PFSK-1 (cell line): ENCODE results near the gene HSPB8.

ENCODE experiments used
- POLR2AphosphoS5 ChIP-seq: IDR thresholded peaks from 2 replicates; pipeline ENCODE4 v1.6.1; 2012; ENCODE audit warnings: low read depth, mild to moderate bottlenecking, control low read depth, low read length, moderate library complexity
- TAF1 ChIP-seq: IDR thresholded peaks from 2 replicates; pipeline ENCODE4 v1.6.1; 2012; ENCODE audit warnings: low read length, control low read depth, borderline replicate concordance; ENCODE audit not compliant: insufficient read depth
- TF ChIP-seq, protein P1 (sequence below), 2 experiments: IDR thresholded peaks; 2 replicates each; pipeline versions ENCODE4 v1.6.1 to v1.8.0; 2011 to 2012; ENCODE audit warnings: low read depth in 2 of 2, low read length in 2 of 2, control low read depth in 1 of 2, inconsistent platforms in 1 of 2, mild to moderate bottlenecking in 1 of 2, moderate library complexity in 1 of 2; ENCODE audit not compliant: insufficient read depth in 1 of 2

DNA sequence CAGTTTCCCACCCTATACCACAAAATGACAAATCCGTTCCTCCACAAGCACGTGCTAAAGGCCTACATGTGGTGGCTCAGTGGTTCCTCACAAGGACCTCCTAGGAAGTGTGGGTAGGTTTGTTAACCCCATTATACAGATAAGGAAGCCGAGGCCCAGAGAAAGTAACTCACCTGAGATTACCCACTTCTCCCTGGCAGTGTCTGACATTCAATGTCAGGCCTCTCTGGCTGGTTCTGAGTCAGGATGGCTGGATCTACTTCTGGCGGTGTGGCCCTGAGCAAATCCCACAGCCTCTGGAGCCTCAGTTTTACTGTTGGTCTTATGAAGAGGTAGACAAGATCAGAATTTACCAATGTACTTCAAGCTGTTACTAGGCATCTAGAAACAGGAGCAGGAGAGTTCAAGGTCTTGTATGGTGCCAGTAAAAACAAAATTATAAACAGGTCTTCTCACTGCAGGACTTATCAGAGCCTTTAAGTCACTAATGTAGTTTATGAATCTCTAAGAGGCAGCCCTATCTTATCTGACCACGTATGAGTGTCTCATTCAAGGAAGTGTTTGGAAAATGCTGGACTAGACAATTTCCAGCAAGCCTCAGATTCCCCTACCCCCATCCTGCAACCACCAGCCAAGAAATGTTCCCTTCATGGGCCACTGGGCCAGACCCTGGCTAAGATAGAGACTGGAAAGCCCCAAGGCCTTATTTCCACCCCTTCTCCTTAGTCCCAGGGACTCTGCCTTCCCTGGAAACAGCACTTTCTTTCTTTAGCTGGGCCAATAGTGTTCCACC is 4.2 kb downstream of the HSPB8 start:
- TF ChIP-seq TAF1 (no peak), POLR2AphosphoS5 (no peak)
- TF ChIP-seq, protein P1, sequence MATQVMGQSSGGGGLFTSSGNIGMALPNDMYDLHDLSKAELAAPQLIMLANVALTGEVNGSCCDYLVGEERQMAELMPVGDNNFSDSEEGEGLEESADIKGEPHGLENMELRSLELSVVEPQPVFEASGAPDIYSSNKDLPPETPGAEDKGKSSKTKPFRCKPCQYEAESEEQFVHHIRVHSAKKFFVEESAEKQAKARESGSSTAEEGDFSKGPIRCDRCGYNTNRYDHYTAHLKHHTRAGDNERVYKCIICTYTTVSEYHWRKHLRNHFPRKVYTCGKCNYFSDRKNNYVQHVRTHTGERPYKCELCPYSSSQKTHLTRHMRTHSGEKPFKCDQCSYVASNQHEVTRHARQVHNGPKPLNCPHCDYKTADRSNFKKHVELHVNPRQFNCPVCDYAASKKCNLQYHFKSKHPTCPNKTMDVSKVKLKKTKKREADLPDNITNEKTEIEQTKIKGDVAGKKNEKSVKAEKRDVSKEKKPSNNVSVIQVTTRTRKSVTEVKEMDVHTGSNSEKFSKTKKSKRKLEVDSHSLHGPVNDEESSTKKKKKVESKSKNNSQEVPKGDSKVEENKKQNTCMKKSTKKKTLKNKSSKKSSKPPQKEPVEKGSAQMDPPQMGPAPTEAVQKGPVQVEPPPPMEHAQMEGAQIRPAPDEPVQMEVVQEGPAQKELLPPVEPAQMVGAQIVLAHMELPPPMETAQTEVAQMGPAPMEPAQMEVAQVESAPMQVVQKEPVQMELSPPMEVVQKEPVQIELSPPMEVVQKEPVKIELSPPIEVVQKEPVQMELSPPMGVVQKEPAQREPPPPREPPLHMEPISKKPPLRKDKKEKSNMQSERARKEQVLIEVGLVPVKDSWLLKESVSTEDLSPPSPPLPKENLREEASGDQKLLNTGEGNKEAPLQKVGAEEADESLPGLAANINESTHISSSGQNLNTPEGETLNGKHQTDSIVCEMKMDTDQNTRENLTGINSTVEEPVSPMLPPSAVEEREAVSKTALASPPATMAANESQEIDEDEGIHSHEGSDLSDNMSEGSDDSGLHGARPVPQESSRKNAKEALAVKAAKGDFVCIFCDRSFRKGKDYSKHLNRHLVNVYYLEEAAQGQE (IDR thresholded peaks at IDR 0.05; ENCODE audit: insufficient read depth in 1 of 2, low read depth in 2 of 2, low read length in 2 of 2), result no peak
